ENCODE results near the gene MRPS2.

GRCh38 chr9:135524130-135524861 is 23.8 kb downstream of the MRPS2 start:
- TF ChIP-seq CTCF (IDR thresholded peaks at IDR 0.05; ENCODE audit: low read length) (no peak), EZH2 (IDR thresholded peaks at IDR 0.05; ENCODE audit: borderline replicate concordance, low read length) (no peak)
